Naive thymus-derived CD4-positive, alpha-beta T cell (primary cell): Measurements from ENCODE around the gene BIN2. TPM values are rescaled to one million over a fixed set of nuclear protein-coding genes. Genes with fewer than 3 reads are reported as not detected.
"Not testable (repeated sequence)": the region's sequence is repeated elsewhere in the genome, so short reads cannot be mapped to it uniquely, and the experiment has no call there.

Experiments used
- ATAC-seq: fragments of 150-1000 bp; cut with Tn5 transposase; 2 replicates; pipeline ENCODE4 v1.10.0; 2021; ENCODE audit warnings: mild to moderate bottlenecking, moderate library complexity
- CTCF ChIA-PET: fragments of 350-600 bp; sonication (Branson Sonifier 250); formaldehyde crosslinking; loops from one replicate; lab custom pipeline; 2021; ENCODE audit warnings: antibody characterized with exemption; lab: Charles Lee
- POLR2A ChIA-PET: fragments of 350-600 bp; sonication (Branson Sonifier 250); formaldehyde crosslinking; loops from one replicate; lab custom pipeline; 2021; ENCODE audit warnings: antibody characterized with exemption, inconsistent platforms; lab: Charles Lee
- DNase-seq, 9 donors: peaks; one replicate each; pipeline versions ENCODE4 v3.0.0 to v3.0.0-alpha.2; 2020 to 2022; ENCODE audit warnings: mixed read lengths in 1 of 9
- H3K27ac ChIP-seq: one replicate; pipeline ENCODE4 v1.7.0; 2013; ENCODE audit warnings: mild to moderate bottlenecking, low read depth, low read length, moderate library complexity
- H3K27me3 ChIP-seq, 2 donors: one replicate each; pipeline ENCODE4 v1.7.0; 2013; ENCODE audit warnings: low read length in 2 of 2, mild to moderate bottlenecking in 2 of 2, moderate library complexity in 2 of 2; ENCODE audit not compliant: control insufficient read depth in 2 of 2, insufficient read depth in 2 of 2
- H3K36me3 ChIP-seq, 3 experiments: 1 replicate in 2 of 3; 2 replicates in 1 of 3; pipeline ENCODE4 v1.7.0; 2013; ENCODE audit warnings: low read length in 3 of 3, mild to moderate bottlenecking in 3 of 3, moderate library complexity in 1 of 3; ENCODE audit not compliant: insufficient read depth in 3 of 3, control insufficient read depth in 2 of 3
- H3K4me1 ChIP-seq, 2 donors: one replicate each; pipeline ENCODE4 v1.7.0; 2013; ENCODE audit warnings: low read length in 2 of 2, mild to moderate bottlenecking in 2 of 2, moderate library complexity in 1 of 2; ENCODE audit not compliant: control insufficient read depth in 2 of 2, insufficient read depth in 2 of 2
- H3K4me3 ChIP-seq: 2 replicates; pipeline ENCODE4 v1.7.0; 2013; ENCODE audit warnings: mild to moderate bottlenecking, low read length
- H3K9me3 ChIP-seq, 3 experiments: 1 replicate in 2 of 3; 2 replicates in 1 of 3; pipeline ENCODE4 v1.7.0; 2013; ENCODE audit warnings: low read length in 3 of 3; ENCODE audit not compliant: control insufficient read depth in 2 of 3
- H3K27ac Mint-ChIP-seq, 9 donors: one replicate each; pipeline ENCODE4 v1.8.0; 2020 to 2022; ENCODE audit warnings: mixed read lengths in 9 of 9, mild to moderate bottlenecking in 8 of 9, moderate library complexity in 5 of 9, inconsistent platforms in 2 of 9
- H3K27me3 Mint-ChIP-seq, 5 donors: one replicate each; pipeline ENCODE4 v1.8.0; 2021 to 2022; ENCODE audit warnings: mixed read lengths in 5 of 5, mild to moderate bottlenecking in 1 of 5
- H3K36me3 Mint-ChIP-seq, 5 donors: one replicate each; pipeline ENCODE4 v1.8.0; 2020 to 2022; ENCODE audit warnings: mixed read lengths in 5 of 5, mild to moderate bottlenecking in 3 of 5, inconsistent platforms in 1 of 5
- H3K4me1 Mint-ChIP-seq, 7 donors: one replicate each; pipeline ENCODE4 v1.8.0; 2020 to 2022; ENCODE audit warnings: mixed read lengths in 7 of 7, mild to moderate bottlenecking in 3 of 7, inconsistent platforms in 1 of 7
- H3K4me3 Mint-ChIP-seq, 10 donors: one replicate each; pipeline ENCODE4 v1.8.0; 2020 to 2022; ENCODE audit warnings: mild to moderate bottlenecking in 10 of 10, mixed read lengths in 10 of 10, moderate library complexity in 6 of 10, inconsistent platforms in 2 of 10
- H3K9me3 Mint-ChIP-seq, 11 donors: one replicate each; pipeline ENCODE4 v1.8.0; 2020 to 2022; ENCODE audit warnings: mixed read lengths in 11 of 11, mild to moderate bottlenecking in 4 of 11, inconsistent platforms in 1 of 11, moderate library complexity in 1 of 11
- intact Hi-C, 2 donors: fragments of 100-400 bp; cut with micrococcal nuclease; formaldehyde crosslinking; loops; one replicate each; pipeline ENCODE4 v1.15.1; 2023
- polyA plus RNA-seq, 2 donors: library from polyadenylated mRNA; unstranded; fragments of 300-500 nt; fragmentation: Illumina TruSeq; gene quantifications; one replicate each; pipeline ENCODE4 v1.2.3, GENCODE V29; 2021
- total RNA-seq, 6 experiments: library from RNA in 5 of 6; stranded (reverse) in 5 of 6; gene quantifications; 1 replicate in 5 of 6; 2 replicates in 1 of 6; pipeline ENCODE4 v1.2.3 and lab custom pipeline; 2021 to 2026

BIN2 gene
- total and polyA plus RNA-seq, 7 experiments from 2014 or later: 159 to 290 (median 249) TPM

- H3K27me3 ChIP-seq: no peaks in the 10 kb centered on the region
Observed at GRCh38 chr12:51318846-51319599, 5.0 kb downstream of the BIN2 start.

GRCh38 chr12:51318057-51318806, 5.7 kb downstream of the BIN2 start:
- H3K4me3 Mint-ChIP-seq: peak overlapping the region; percentile 69 to 99 (median 86)
- peak overlapping the region; percentile 95 for H3K27ac ChIP-seq
- peak overlapping the region; percentile 89 to 99 (median 96) for H3K27ac Mint-ChIP-seq
- not testable (repeated sequence) for H3K27me3 ChIP-seq, ATAC-seq, H3K27me3 Mint-ChIP-seq, H3K9me3 ChIP-seq, H3K9me3 Mint-ChIP-seq, DNase-seq
- ChIA-PET CTCF (interaction anchor here (0.6 to 7.3 kb wide), 10 partner anchors 9 to 100 kb away, joined by 3 to 88 read pairs (median 4); partner anchors contain the start of genes POU6F1 and SMAGP), POLR2A (interaction anchor here (0.7 to 23.8 kb wide), 19 partner anchors 8 to 555 kb away, joined by 3 to 320 read pairs (median 4); partner anchors contain the start of genes DAZAP2, POU6F1, SLC11A2 and SMAGP)
- peak overlapping the region; percentile 52 for H3K4me3 ChIP-seq
- intact Hi-C loops: loop anchor here in 1 of 2 donors (2.0 to 5.0 kb wide), 2 partner anchors 51 to 291 kb away; partner anchors contain the start of gene SLC11A2
- peaks cover 57 to 75% of the 10 kb centered on the region in 2 donors for H3K4me1 ChIP-seq
- peaks cover 52 to 89% (median 69%) of the 10 kb centered on the region in 7 donors for H3K4me1 Mint-ChIP-seq
- peaks cover 12 to 53% (median 43%) of the 10 kb centered on the region in 5 donors for H3K36me3 Mint-ChIP-seq
- peaks cover 0 to 11% (median 5%) of the 10 kb centered on the region in 3 experiments for H3K36me3 ChIP-seq

More at GRCh38 chr12:51318846-51319599, 5.0 kb downstream of the BIN2 start:
- Mint-ChIP-seq H3K27me3 (no peaks in the 10 kb centered on the region), H3K4me3 (peak overlapping the region; percentile 69 to 99 (median 86)), H3K36me3 (peaks cover 12 to 53% (median 43%) of the 10 kb centered on the region in 5 donors), H3K4me1 (peaks cover 50 to 89% (median 65%) of the 10 kb centered on the region in 7 donors), H3K27ac (peak overlapping the region; percentile 89 to 99 (median 96)), H3K9me3 (no peaks in the 10 kb centered on the region)
- Histone ChIP-seq H3K4me3 (peak overlapping the region; percentile 52), H3K27ac (peak overlapping the region; percentile 95), H3K4me1 (peaks cover 57 to 69% of the 10 kb centered on the region in 2 donors), H3K9me3 (no peaks in the 10 kb centered on the region), H3K36me3 (peaks cover 0 to 6% (median 5%) of the 10 kb centered on the region in 3 experiments)
- intact Hi-C loops: loop anchor here (1.0 to 5.0 kb wide), 6 partner anchors 10 to 292 kb away; partner anchors contain the start of gene SLC11A2 (in 1 of the 2)
- ChIA-PET POLR2A (interaction anchor here (0.7 to 23.8 kb wide), 20 partner anchors 8 to 556 kb away, joined by 3 to 320 read pairs (median 4); partner anchors contain the start of genes ATF1, DAZAP2, POU6F1 and SLC11A2), CTCF (interaction anchor here (0.6 to 7.3 kb wide), 9 partner anchors 9 to 109 kb away, joined by 3 to 88 read pairs (median 3); partner anchors contain the start of gene POU6F1)
- DNase-seq (peak in 7 of 9 donors; percentile 64 to 80 (median 74)), ATAC-seq (peak; percentile 90)

- Mint-ChIP-seq H3K36me3 (peaks cover 11 to 58% (median 42%) of the 10 kb centered on the region in 5 donors), H3K4me3 (peak overlapping the region in 3 of 10 donors; percentile 35 to 60 (median 50)), H3K4me1 (peaks cover 42 to 89% (median 58%) of the 10 kb centered on the region in 7 donors), H3K27me3 (no peaks in the 10 kb centered on the region), H3K9me3 (no peaks in the 10 kb centered on the region), H3K27ac (peak overlapping the region in 7 of 9 donors; percentile 56 to 86 (median 73))
- no peaks in the 10 kb centered on the region for H3K27me3 ChIP-seq
- intact Hi-C loops: loop anchor here in 1 of 2 donors (2.0 kb wide), 1 partner anchor 19 kb away; no protein-coding TSS in a partner anchor
- CTCF ChIA-PET: interaction anchor here (1.0 to 11.0 kb wide), 3 partner anchors 9 to 29 kb away, joined by 6 to 118 read pairs (median 6); no protein-coding TSS in a partner anchor
- H3K27ac ChIP-seq: peak overlapping the region; percentile 30
- ATAC-seq: no peak
- H3K36me3 ChIP-seq: peaks cover 5 to 51% (median 33%) of the 10 kb centered on the region in 3 experiments
- H3K4me3 ChIP-seq: no peak overlapping the region
- POLR2A ChIA-PET: interaction anchor here (0.9 to 23.8 kb wide), 2 partner anchors 13 to 25 kb away, joined by 3 to 320 read pairs; partner anchors contain the start of gene BIN2
- peaks cover 29 to 52% of the 10 kb centered on the region in 2 donors for H3K4me1 ChIP-seq
- H3K9me3 ChIP-seq: no peaks in the 10 kb centered on the region
- DNase-seq: no peak
Observed at GRCh38 chr12:51311389-51311788, 12.6 kb downstream of the BIN2 start.

- no peaks in the 10 kb centered on the region for H3K27me3 ChIP-seq
- H3K36me3 Mint-ChIP-seq: peaks cover 11 to 58% (median 39%) of the 10 kb centered on the region in 5 donors
- ChIA-PET CTCF (interaction anchor here (0.6 to 11.0 kb wide), 6 partner anchors 10 to 44 kb away, joined by 4 to 118 read pairs (median 6); partner anchors contain the start of gene SMAGP), POLR2A (interaction anchor here (0.6 to 5.4 kb wide), 8 partner anchors 10 to 496 kb away, joined by 3 to 44 read pairs (median 4); no protein-coding TSS in a partner anchor)
- no peaks in the 10 kb centered on the region for H3K9me3 Mint-ChIP-seq
- no peaks in the 10 kb centered on the region for H3K27me3 Mint-ChIP-seq
- DNase-seq (peak in 3 of 9 donors; percentile 24 to 45 (median 33)), ATAC-seq (no peak)
- peak overlapping the region; percentile 23 for H3K27ac ChIP-seq
- intact Hi-C loops: loop anchor here (1.0 to 5.0 kb wide), 3 partner anchors 11 to 34 kb away; no protein-coding TSS in a partner anchor
- no peak overlapping the region for H3K4me3 ChIP-seq
- peak overlapping the region in 8 of 10 donors; percentile 22 to 60 (median 50) for H3K4me3 Mint-ChIP-seq
- H3K9me3 ChIP-seq: no peaks in the 10 kb centered on the region
- peaks cover 18 to 31% of the 10 kb centered on the region in 2 donors for H3K4me1 ChIP-seq
- H3K36me3 ChIP-seq: peaks cover 0 to 61% (median 45%) of the 10 kb centered on the region in 3 experiments
- peaks cover 33 to 82% (median 63%) of the 10 kb centered on the region in 7 donors for H3K4me1 Mint-ChIP-seq
- peak overlapping the region; percentile 65 to 91 (median 86) for H3K27ac Mint-ChIP-seq
Observed at GRCh38 chr12:51307655-51308593, 16.1 kb downstream of the BIN2 start.

- H3K4me1 Mint-ChIP-seq: peaks cover 29 to 82% (median 68%) of the 10 kb centered on the region in 7 donors
- DNase-seq (no peak), ATAC-seq (no peak)
- peaks cover 13 to 65% (median 53%) of the 10 kb centered on the region in 3 experiments for H3K36me3 ChIP-seq
- no peaks in the 10 kb centered on the region for H3K9me3 ChIP-seq
- H3K4me1 ChIP-seq: peaks cover 13 to 31% of the 10 kb centered on the region in 2 donors
- CTCF ChIA-PET: interaction anchor here (0.8 to 11.0 kb wide), 2 partner anchors 34 to 44 kb away, joined by 4 to 118 read pairs; no protein-coding TSS in a partner anchor
- no peak overlapping the region for H3K27ac ChIP-seq
- peaks cover 17 to 57% (median 40%) of the 10 kb centered on the region in 5 donors for H3K36me3 Mint-ChIP-seq
- no peaks in the 10 kb centered on the region for H3K9me3 Mint-ChIP-seq
- H3K27me3 ChIP-seq: no peaks in the 10 kb centered on the region
- no peak overlapping the region for H3K4me3 ChIP-seq
- H3K27ac Mint-ChIP-seq: peak overlapping the region; percentile 29 to 90 (median 69)
- intact Hi-C loops: loop anchor here in 1 of 2 donors (5.0 kb wide), 1 partner anchor 36 kb away; no protein-coding TSS in a partner anchor
- POLR2A ChIA-PET: interaction anchor here (0.6 to 5.4 kb wide), 5 partner anchors 11 to 43 kb away, joined by 3 to 44 read pairs (median 21); no protein-coding TSS in a partner anchor
- H3K4me3 Mint-ChIP-seq: peak overlapping the region in 1 of 10 donors; percentile 21
- H3K27me3 Mint-ChIP-seq: no peaks in the 10 kb centered on the region
Observed at GRCh38 chr12:51306507-51306906, 17.5 kb downstream of the BIN2 start.
